Neural cell (in vitro differentiated cells): ENCODE results near the gene FGL2.
"Not testable (repeated sequence)": the region's sequence is repeated elsewhere in the genome, so short reads cannot be mapped to it uniquely, and the experiment has no call there.

Source experiments
- CTCF ChIP-seq: fragments of 450-650 bp; IDR thresholded peaks from 2 replicates; pipeline ENCODE4 v1.5.1; 2014; ENCODE audit warnings: antibody characterized with exemption, mild to moderate bottlenecking, moderate library complexity; ENCODE audit not compliant: poor library complexity, severe bottlenecking
- EP300 ChIP-seq: fragments of 450-650 bp; conservative IDR thresholded peaks from 2 replicates; pipeline ENCODE4 v1.6.1; 2014; ENCODE audit warnings: antibody characterized with exemption, mild to moderate bottlenecking, moderate library complexity; ENCODE audit not compliant: poor library complexity, severe bottlenecking
- EZH2 ChIP-seq: fragments of 200-600, 300-800 bp; shearing (Covaris generic), sonication (generic); IDR thresholded peaks from 2 replicates; pipeline ENCODE4 v1.6.1; 2014; ENCODE audit warnings: antibody characterized with exemption, low read length, borderline replicate concordance, mild to moderate bottlenecking; ENCODE audit not compliant: insufficient read depth, poor library complexity, severe bottlenecking
- TAF1 ChIP-seq: IDR thresholded peaks from 2 replicates; pipeline ENCODE4 v1.6.1; 2012; ENCODE audit warnings: low read depth

DNA sequence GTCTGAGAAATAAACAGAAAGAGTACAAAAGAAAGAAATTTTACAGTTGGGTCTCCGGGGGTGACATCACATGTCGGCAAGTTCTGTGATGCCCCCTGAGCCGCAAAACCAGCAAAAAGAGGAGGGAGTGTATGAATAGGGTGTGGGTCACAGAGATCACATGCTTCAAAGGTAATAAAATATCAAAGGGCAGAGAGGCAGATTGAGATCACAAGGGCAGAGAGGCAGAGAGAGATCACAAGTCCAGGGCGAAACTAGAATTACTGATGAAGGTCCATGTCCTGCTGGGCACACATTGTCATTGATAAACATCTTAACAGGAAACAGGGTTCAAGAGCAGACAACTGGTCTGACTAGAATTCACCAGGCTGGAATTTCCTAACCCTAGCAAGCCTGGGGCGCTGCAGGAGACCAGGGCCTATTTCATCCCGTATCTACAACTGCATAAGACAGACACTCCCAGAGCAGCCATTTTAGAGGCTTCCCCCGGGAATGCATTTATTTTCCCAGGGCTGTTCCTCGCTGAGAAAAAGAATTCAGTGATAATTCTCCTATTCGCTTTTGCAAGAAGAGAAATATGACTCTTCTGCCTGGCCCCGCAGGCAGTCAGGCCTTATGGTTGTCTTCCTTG, 20.2 kb upstream of the FGL2 start:
- not testable (repeated sequence) for TF ChIP-seq CTCF, EP300, TAF1, EZH2
